Pancreas (tissue), 10 donors: ENCODE data around the gene TNNT1. TPM values are rescaled to one million over a fixed set of nuclear protein-coding genes. Genes with fewer than 3 reads are reported as not detected.

Experiments
- ATAC-seq, 4 donors: fragments of 200-7000 bp; cut with Tn5 transposase; one replicate each; pipeline versions ENCODE4 v1.8.0 to v1.9.1; 2020; ENCODE audit warnings: mild to moderate bottlenecking in 4 of 4, moderate library complexity in 4 of 4
- DNase-seq, 6 donors: peaks; one replicate each; pipeline ENCODE4 v3.0.0-alpha.2; 2020
- FAIRE-seq: peaks from 2 replicates; lab custom pipeline; 2012; peaks lifted over from hg19 to GRCh38; lab: Jason Lieb, UNC
- H3K27ac ChIP-seq, 4 donors: fragments of 200-600 bp; sonication (generic); 1 replicate in 3 of 4; 2 replicates in 1 of 4; pipeline versions ENCODE4 v1.5.0 to v1.8.0; 2020
- H3K27me3 ChIP-seq, 4 donors: fragments of 200-600 bp; one replicate each; pipeline ENCODE4 v1.8.0; 2021
- H3K36me3 ChIP-seq, 3 donors: fragments of 200-600 bp; sonication (generic) in 1 of 3; one replicate each; pipeline versions ENCODE4 v1.5.0 to v1.8.0; 2020 to 2021
- H3K4me1 ChIP-seq, 3 donors: fragments of 200-600 bp; one replicate each; pipeline ENCODE4 v1.8.0; 2021
- H3K4me3 ChIP-seq, 4 donors: fragments of 200-600 bp; sonication (generic) in 2 of 4; one replicate each; pipeline versions ENCODE4 v1.5.0 to v1.8.0; 2020 to 2021
- H3K9me3 ChIP-seq, 4 donors: fragments of 200-600 bp; one replicate each; pipeline ENCODE4 v1.8.0; 2021
- CTCF ChIP-seq, 4 donors: fragments of 200-600 bp; sonication (generic) in 3 of 4; IDR thresholded peaks; one replicate each; pipeline versions ENCODE4 v1.5.0 to v1.8.0; 2021; ENCODE audit warnings: antibody characterized with exemption in 4 of 4
- WGBS, 2 donors: extraction: QIAGEN DNeasy Blood & Tissue Kit; methylation state at CpG; one replicate each; pipeline ENCODE4 v1.1.7; 2013; 5-methylcytosine and 5-hydroxymethylcytosine counted together
- intact Hi-C, 3 donors: fragments of 100-400 bp; cut with DNase I; formaldehyde crosslinking; loops; one replicate each; pipeline versions ENCODE4 v1.11.1 to v1.14.2; 2022
- polyA plus RNA-seq, 2 donors: library from polyadenylated mRNA; stranded (reverse); fragments of 200-250 nt; gene quantifications; one replicate each; pipeline ENCODE4 v1.2.3, GENCODE V29; 2013
- total RNA-seq, 6 donors: library from RNA; stranded (reverse); fragmentation: NEBNext Ultra II Directional in 4 of 6; extraction: Animal tissue kit (Norgen Biotek cat#: 25700) in 4 of 6; gene quantifications; one replicate each; pipeline versions ENCODE4 v1.2.1 to v1.2.4, GENCODE V29; 2021 to 2023
- donor health status: healthy with polysubstance abuse.
- donor health status: DM: no; HTN: no; CAD: no; lungs with moderate emphysema.
- donor health status: DM: no; HTN: no; CAD: no.
- donor health status: control.
- donor health status: control.
- donor health status: Bipolar disorder and iron deficiency.
- donor health status: DM: yes; HTN: yes; CAD: no.
- donor health status: DM: no; HTN: no; CAD: no.
- donor health status: DM: no; HTN: no; CAD: no.
- donor health status: DM: yes; HTN: yes; CAD: no.

Gene TNNT1
- total and polyA plus RNA-seq, 8 donors: 0.54 to 4.0 TPM; not detected in 6

GRCh38 chr19:55087542-55087901 is 61.5 kb downstream of the TNNT1 start:
- TF ChIP-seq CTCF (IDR thresholded peaks at IDR 0.05): no peak
- Histone ChIP-seq H3K4me3 (peak overlapping the region in 2 of 4 donors; percentile 22 to 36), H3K36me3 (peaks cover 0 to 7% (median 6%) of the 10 kb centered on the region in 3 donors), H3K27me3 (no peaks in the 10 kb centered on the region), H3K4me1 (no peaks in the 10 kb centered on the region), H3K27ac (no peak overlapping the region), H3K9me3 (no peaks in the 10 kb centered on the region)
- intact Hi-C loops: no loop called here
- no peak for FAIRE-seq
- ATAC-seq: peak in 1 of 4 donors; percentile 6
- peak in 1 of 6 donors; percentile 13 for DNase-seq
- 36 to 73% methylated on average over 17 of the region's 17 CpGs for WGBS, 2 donors

- no peak for FAIRE-seq
- H3K9me3 ChIP-seq: no peaks in the 10 kb centered on the region
- 20 to 42% methylated on average over 74 of the region's 74 CpGs for WGBS, 2 donors
- H3K4me1 ChIP-seq: no peaks in the 10 kb centered on the region
- peak; percentile 62 to 88 (median 81) for DNase-seq
- H3K27ac ChIP-seq: no peak overlapping the region
- peaks cover 0 to 6% (median under 1%) of the 10 kb centered on the region in 3 donors for H3K36me3 ChIP-seq
- peak; percentile 59 to 91 (median 62) for ATAC-seq
- intact Hi-C loops: no loop called here
- no peak for TF ChIP-seq CTCF (IDR thresholded peaks at IDR 0.05)
- no peaks in the 10 kb centered on the region for H3K27me3 ChIP-seq
- H3K4me3 ChIP-seq: peak overlapping the region in 2 of 4 donors; percentile 22 to 36
Measured at GRCh38 chr19:55086730-55087541, 62.1 kb downstream of the TNNT1 start.

- H3K4me3 ChIP-seq: peak overlapping the region in 2 of 4 donors; percentile 22 to 36
- no peaks in the 10 kb centered on the region for H3K36me3 ChIP-seq
- DNase-seq: no peak
- no peaks in the 10 kb centered on the region for H3K4me1 ChIP-seq
- ATAC-seq: no peak
- no peak for TF ChIP-seq CTCF (IDR thresholded peaks at IDR 0.05)
- no peaks in the 10 kb centered on the region for H3K27me3 ChIP-seq
- 48% methylated on average over 31 to 35 of the region's 35 CpGs for WGBS, 2 donors
- intact Hi-C loops: no loop called here
- no peaks in the 10 kb centered on the region for H3K9me3 ChIP-seq
- H3K27ac ChIP-seq: no peak overlapping the region
- FAIRE-seq: no peak
Measured at GRCh38 chr19:55085923-55086715, 62.9 kb downstream of the TNNT1 start.

- intact Hi-C loops: no loop called here
- Histone ChIP-seq H3K9me3 (no peaks in the 10 kb centered on the region), H3K27me3 (no peaks in the 10 kb centered on the region), H3K4me1 (no peaks in the 10 kb centered on the region), H3K27ac (no peak overlapping the region), H3K4me3 (no peak overlapping the region), H3K36me3 (no peaks in the 10 kb centered on the region)
- WGBS, 2 donors: 74 to 84% methylated on average over 7 to 10 of the region's 10 CpGs
- FAIRE-seq (no peak), ATAC-seq (no peak), DNase-seq (no peak)
- no peak for TF ChIP-seq CTCF (IDR thresholded peaks at IDR 0.05)
Measured at GRCh38 chr19:55084416-55084815, 64.6 kb downstream of the TNNT1 start.
